Measurements from ENCODE around the gene SPECC1. TPM values are rescaled to one million over a fixed set of nuclear protein-coding genes. Genes with fewer than 3 reads are reported as not detected.

Gene SPECC1
- total and polyA plus RNA-seq, 2 of the 4 experiments (the other 2 are of a cell fraction), result 16.9 to 26.2 TPM

GRCh38 chr17:20043021-20043420, 33.9 kb downstream of the SPECC1 start:
- no peak overlapping the region for H3K27ac ChIP-seq (ENCODE audit: insufficient read depth, low read length)
- H3K56ac ChIP-seq (ENCODE audit: extremely low read depth, insufficient read depth, low read length), result no peak overlapping the region
- H3K9me3 ChIP-seq (ENCODE audit: control insufficient read depth, insufficient read depth, low read length), result no peaks in the 10 kb centered on the region
- WGBS, 2 experiments (ENCODE audit: extremely low coverage in 2 of 2, insufficient read length in 1 of 2), result no CpG with 5 or more reads among the region's 3 CpGs
- intact Hi-C loops (cut with micrococcal nuclease), result no loop called here
- no peak overlapping the region for H2AK9ac ChIP-seq (replicated peaks; ENCODE audit: low read depth, low read length, poor library complexity)
- POLR2A ChIA-PET (ENCODE audit: unreplicated experiment), result no interaction called here
- CTCF ChIA-PET, result no interaction called here
- no peak overlapping the region for H2AK5ac ChIP-seq (ENCODE audit: low read depth, low read length)
- H2AFZ ChIP-seq (replicated peaks; ENCODE audit: low read length, poor library complexity), result no peak overlapping the region
- no peak overlapping the region for H2BK20ac ChIP-seq (ENCODE audit: low read depth, low read length)
- DNase-seq (no peak), ATAC-seq (ENCODE audit: low read depth) (no peak)
- no peak overlapping the region for H3K9ac ChIP-seq (ENCODE audit: low read depth, low read length)
- H4K20me1 ChIP-seq (ENCODE audit: insufficient read depth, low read length), result no peaks in the 10 kb centered on the region
- TF ChIP-seq NFE2L2 (IDR thresholded peaks at IDR 0.05; ENCODE audit: low read depth, low read length) (no peak), CHD1 (IDR thresholded peaks at IDR 0.05; ENCODE audit: low read depth, low read length) (no peak), CTCF (conservative IDR thresholded peaks at IDR 0.05; ENCODE audit: low read depth, low read length) (no peak), MXI1 (IDR thresholded peaks at IDR 0.05; ENCODE audit: borderline replicate concordance, low read depth, low read length) (no peak), BHLHE40 (IDR thresholded peaks at IDR 0.05; ENCODE audit: low read depth, low read length) (no peak), USF2 (IDR thresholded peaks at IDR 0.05; ENCODE audit: low read depth, low read length) (no peak), MAFK (IDR thresholded peaks at IDR 0.05; ENCODE audit: low read depth, low read length) (no peak), MAZ (IDR thresholded peaks at IDR 0.05; ENCODE audit: borderline replicate concordance, low read depth, low read length) (no peak)
- dilution Hi-C loops (cut with HindIII; ENCODE audit: low sequenced_read_pairs, unreplicated experiment), result no loop called here
- peaks cover 19% of the 10 kb centered on the region for H3K27me3 ChIP-seq (ENCODE audit: control insufficient read depth, insufficient read depth, low read length)
- H4K5ac ChIP-seq (ENCODE audit: low read depth, low read length), result no peak overlapping the region
- no peak overlapping the region for H2BK5ac ChIP-seq (ENCODE audit: low read depth, low read length, poor library complexity, severe bottlenecking)
- no peaks in the 10 kb centered on the region for H3K9me1 ChIP-seq (ENCODE audit: insufficient read depth, low read length)
- H3K23ac ChIP-seq (ENCODE audit: low read depth, low read length), result no peak overlapping the region
- H4K8ac ChIP-seq (ENCODE audit: low read depth in 2 of 2, low read length in 2 of 2), result no peak overlapping the region
- H3K36me3 ChIP-seq (ENCODE audit: control insufficient read depth, insufficient read depth, low read length), result no peaks in the 10 kb centered on the region
- H2BK15ac ChIP-seq (ENCODE audit: low read depth, low read length), result no peak overlapping the region
- no peaks in the 10 kb centered on the region for H3K4me1 ChIP-seq (ENCODE audit: control insufficient read depth, insufficient read depth, low read length)
- H4K91ac ChIP-seq (ENCODE audit: insufficient read depth, low read depth, low read length), result no peak overlapping the region
- H2BK120ac ChIP-seq (ENCODE audit: low read depth, low read length), result no peak overlapping the region
- no peak overlapping the region for H3K4ac ChIP-seq (ENCODE audit: low read depth, low read length)
- H3K79me1 ChIP-seq (ENCODE audit: low read depth in 1 of 2, low read length in 2 of 2), result no peaks in the 10 kb centered on the region
- H3K18ac ChIP-seq (ENCODE audit: low read depth, low read length), result no peak overlapping the region
- H3K4me3 ChIP-seq (ENCODE audit: insufficient read depth, low read depth, low read length), result no peak overlapping the region
- no peak overlapping the region for H3K14ac ChIP-seq (replicated peaks; ENCODE audit: low read depth, low read length)
- no peak overlapping the region for H3K4me2 ChIP-seq (ENCODE audit: low read depth, low read length)
- in situ Hi-C loops (cut with MboI; ENCODE audit: low sequenced_read_pairs), result no loop called here
- BruUV-seq (replicated peaks), result no TSS peak

Measured in IMR-90 (cell line).